GM11168 (cell line): Measurements from ENCODE around the gene GNB1L.

Experiments
- in situ Hi-C: fragments of 300-500 bp; cut with MboI; formaldehyde crosslinking; loops from one replicate; pipeline ENCODE4 v1.12.0; 2022; ENCODE audit warnings: low sequenced_read_pairs; ENCODE audit not compliant: unreplicated experiment

Gene GNB1L

DNA sequence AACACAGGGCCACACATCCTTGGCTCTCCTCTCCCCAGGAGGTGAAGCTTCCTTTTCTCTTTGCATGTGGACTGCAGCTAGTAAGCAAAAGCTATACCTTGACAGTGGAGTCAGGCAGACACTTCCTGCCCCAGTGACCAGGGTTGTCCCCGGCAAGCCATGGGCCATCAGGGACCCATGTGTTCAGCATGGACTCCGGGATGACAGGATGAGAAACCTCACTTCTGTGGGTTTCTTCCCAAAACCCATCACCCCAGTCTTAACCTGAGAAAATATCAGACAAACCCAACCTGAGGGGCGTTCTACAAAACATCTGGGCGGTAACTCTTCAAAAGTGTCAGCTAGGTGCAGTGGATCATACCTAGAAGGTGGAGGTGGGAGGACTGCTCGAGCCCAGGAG is 40.2 kb downstream of the GNB1L start:
- in situ Hi-C loops: no loop called here

GRCh38 chr22:19812910-19813309 is 41.8 kb downstream of the GNB1L start:
- in situ Hi-C loops: no loop called here

GRCh38 chr22:19811811-19812771 is 42.6 kb downstream of the GNB1L start:
- in situ Hi-C loops: no loop called here

GRCh38 chr22:19811211-19811621 is 43.5 kb downstream of the GNB1L start:
- in situ Hi-C loops: no loop called here

DNA sequence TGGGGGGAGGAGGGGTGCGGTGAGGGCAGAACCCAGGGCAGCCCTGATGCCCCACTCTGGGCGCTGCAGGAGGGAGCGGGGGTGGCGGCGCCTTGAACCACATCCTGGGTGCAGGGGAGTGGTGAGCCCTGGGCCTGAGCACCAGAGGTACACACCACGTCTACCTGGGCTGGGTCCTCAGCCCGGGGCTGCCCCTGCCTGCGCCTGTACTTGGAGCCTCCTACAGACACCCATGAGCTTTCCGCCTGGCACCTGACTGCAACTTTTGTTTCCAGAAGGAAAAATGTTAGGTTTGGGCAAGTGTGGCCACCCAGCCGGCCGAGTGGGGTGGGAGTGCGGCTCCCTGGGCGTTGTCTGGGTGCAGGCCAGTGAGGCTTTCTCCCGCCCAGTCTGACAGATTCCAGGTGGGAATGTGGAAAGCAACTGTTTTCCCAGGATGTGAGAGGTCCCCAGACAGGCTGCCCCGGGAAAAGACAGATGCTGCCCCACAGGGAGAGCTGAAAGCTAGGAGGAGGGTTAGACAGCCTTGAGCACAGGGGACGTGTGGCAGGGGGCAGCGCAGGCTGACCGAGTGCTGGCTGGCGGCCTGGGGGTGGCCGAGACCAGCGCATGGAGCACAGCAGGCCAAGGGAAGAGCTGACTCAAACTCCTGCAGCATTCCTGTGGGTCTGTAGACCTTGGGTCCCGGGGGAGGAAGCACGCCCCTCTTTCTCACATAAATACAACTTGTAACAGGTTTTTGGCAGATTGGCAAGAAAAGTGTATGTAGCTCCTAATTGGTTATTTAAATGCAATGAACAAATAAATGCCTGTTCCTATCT is 44.1 kb downstream of the GNB1L start:
- in situ Hi-C loops: no loop called here

DNA sequence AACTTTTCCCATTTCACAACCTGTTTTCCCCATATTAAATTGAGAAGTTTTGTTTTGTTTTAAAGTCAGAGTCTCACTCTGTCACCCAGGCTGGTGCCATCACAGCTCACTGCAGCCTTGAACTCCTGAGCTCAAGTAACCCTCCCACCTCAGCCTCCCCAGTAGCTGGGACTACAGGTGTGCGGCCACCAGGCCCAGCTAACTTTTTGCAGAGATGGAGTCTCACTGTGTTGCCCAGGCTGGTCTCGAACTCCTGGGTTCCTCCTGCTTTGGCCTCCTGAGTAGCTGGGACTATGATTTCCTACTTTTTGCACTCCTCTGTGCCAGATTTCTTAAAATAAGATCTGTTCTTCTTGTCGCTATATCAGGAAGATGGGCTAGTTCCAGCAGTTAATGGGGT is 44.9 kb downstream of the GNB1L start:
- in situ Hi-C loops: no loop called here

GRCh38 chr22:19808873-19809478 is 45.7 kb downstream of the GNB1L start:
- in situ Hi-C loops: no loop called here

- in situ Hi-C loops: no loop called here
Measured at GRCh38 chr22:19807914-19808872, 46.5 kb downstream of the GNB1L start.

DNA sequence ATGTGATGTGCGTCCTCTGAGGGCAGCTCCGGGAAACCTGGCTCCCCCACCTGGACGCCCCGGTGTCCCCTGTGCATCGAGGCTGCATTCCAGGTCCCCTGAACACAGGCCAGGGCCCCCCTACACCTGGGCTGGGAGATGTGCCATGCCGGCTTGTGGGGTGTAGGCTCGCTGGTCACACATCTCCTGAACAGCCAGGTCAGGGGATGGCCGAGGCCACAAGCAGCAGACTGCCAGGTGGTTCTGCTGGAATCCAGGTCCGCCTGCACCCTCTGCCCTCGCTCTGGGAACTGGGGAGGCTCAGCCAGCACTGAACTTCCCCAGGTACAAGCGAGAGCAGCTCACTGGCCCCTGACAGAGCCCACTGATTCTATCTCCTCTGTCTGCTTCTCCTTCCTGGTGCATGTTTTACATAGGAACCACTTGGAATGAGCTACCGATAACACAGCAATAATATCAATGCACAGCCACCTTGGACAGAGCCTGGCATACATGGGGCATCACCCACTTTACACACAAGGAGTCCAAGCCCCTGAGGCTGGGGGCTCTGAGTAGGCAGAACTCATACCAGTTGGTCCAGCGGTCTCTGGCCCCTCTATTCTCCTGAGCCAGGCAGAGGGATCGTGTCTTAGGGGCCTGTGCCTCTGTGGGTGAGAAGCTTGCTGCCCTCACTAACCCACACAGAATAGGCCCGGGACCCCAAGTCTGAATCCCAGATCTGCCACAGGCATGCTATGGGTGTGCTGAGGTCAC is 47.3 kb downstream of the GNB1L start:
- in situ Hi-C loops: no loop called here

DNA sequence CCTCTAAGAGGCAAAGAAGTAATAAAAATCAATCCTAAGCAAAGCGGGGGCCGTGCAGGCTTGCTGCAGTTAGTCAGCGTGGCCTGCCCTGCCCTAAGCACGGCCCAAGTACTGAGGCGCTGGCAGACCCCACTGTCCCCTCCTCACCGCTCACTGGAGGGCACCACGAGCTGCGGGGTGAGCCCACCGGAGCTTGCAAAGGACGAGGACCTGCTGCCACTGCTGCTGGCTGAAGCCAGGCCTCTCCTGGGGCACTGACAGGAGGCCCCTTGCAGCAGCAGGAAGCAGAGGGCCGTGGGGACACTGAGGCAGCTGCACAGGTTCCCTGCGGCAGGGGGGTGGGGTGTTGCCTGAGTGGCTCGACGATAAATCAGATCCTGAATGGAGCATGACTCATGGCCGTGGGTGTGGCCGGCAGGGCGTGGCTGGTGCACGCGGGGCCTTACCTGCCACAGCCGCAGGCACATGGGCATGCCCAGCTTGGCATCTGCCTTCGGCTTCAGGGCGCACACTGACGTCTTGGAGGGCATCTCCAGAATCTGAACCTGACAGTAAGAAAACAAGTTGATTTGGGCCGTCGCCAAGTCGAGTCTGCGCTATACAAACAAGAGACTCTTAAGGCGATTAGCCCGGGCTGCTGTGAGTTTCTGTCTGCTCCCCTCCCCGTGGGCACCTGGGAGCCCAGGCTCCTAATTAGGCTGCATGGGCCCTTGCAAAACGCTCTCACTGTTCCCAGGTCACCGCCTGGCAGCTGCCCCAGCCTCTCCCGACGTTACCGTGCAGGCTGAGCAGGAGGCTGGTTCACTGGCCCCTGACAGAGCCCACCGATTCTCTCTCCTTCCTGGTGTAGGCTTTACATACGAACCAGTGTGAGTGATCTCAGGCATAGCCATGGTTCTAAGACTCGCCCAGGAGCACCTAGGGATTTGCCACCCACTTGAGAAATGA is 48.2 kb downstream of the GNB1L start:
- in situ Hi-C loops: no loop called here

DNA sequence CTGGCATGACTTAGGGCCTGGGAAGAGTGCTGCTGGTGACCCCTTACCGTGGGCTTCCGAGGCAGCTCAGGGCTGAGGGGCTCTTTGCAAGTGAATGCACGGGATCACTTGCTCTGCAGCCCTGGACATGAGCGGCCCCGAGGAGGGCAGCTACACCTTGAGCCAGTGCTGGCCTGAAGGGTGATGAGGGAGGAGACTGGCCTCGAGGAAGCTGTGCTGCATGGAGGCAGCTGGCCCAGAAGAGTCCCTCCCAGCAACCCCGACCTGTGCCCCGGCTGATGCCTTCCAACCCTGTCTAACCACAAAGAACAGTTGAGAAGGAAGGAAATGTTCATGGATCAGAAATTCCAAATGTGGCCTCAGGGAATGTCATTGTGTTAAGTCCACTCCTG is 48.9 kb downstream of the GNB1L start:
- in situ Hi-C loops: no loop called here

DNA sequence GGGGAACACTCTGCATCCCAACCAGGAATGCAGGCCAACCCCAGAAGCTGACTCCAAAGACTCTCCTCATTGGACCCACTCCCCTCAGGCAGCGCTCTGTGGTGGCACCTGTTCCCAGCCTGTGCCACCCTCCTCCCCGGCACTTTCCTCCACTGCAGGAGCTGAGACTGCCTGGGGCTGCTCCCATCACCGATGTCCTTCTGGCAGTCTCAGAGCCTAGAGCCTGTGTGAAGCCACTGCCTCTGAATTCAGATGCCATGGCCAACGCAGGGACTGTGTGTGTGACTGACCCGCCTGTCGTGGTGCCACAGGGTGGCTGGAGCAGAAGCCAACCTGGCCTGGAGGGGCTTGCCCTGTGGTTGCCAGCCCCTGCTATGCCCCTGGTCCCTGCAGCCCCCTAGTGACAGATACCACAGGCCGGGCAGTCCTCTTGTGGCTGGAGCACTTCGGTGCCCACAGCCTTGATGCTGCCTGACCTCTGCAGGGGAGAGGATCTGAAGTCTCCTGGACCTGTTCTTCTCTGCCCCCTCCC is 50.9 kb downstream of the GNB1L start:
- in situ Hi-C loops: no loop called here

- in situ Hi-C loops: no loop called here
Measured at GRCh38 chr22:19802894-19803735, 51.6 kb downstream of the GNB1L start.

DNA sequence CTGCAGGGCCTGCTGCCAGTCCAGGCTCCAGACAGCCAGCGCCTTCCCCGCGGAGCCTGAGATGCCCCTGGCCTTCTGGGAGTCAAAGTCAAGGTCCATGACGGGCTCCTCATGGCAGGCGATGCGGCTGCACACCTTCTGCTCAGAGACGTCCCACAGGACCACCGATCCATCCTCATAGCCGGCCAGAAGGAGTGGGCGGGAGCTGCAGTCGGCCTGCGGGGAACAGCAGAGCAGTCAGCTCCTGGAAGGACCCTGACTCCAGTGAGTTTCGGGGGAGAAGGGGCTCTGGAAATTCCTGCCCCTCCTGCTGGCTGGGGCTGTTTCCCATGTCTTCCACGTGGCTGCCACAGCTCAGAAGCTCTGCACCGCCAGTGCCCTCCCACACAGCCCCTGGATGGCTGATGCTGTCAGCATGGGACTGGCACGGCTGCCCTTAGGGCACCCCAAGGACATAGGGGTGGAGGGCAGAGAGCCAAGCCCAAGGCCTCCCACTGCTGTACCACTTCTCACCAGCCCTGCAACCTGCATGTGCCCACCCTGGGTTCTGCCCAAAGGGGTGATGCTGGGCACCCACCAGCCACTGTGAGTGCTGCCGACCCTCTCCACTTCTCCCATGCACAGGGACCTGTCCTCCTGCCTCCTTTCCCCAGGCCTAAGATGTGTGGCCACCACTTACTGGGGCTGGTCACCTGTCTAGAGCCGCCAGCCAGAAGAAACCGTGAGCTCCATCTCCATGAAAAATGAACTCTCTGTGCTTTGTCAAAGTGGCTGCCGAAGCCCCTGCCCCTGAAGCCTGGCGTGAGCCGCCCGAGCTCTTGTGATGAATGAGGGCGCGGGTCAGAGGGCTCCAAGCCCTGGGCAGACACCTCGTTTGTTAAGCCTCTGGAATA is 52.4 kb downstream of the GNB1L start:
- in situ Hi-C loops: no loop called here

DNA sequence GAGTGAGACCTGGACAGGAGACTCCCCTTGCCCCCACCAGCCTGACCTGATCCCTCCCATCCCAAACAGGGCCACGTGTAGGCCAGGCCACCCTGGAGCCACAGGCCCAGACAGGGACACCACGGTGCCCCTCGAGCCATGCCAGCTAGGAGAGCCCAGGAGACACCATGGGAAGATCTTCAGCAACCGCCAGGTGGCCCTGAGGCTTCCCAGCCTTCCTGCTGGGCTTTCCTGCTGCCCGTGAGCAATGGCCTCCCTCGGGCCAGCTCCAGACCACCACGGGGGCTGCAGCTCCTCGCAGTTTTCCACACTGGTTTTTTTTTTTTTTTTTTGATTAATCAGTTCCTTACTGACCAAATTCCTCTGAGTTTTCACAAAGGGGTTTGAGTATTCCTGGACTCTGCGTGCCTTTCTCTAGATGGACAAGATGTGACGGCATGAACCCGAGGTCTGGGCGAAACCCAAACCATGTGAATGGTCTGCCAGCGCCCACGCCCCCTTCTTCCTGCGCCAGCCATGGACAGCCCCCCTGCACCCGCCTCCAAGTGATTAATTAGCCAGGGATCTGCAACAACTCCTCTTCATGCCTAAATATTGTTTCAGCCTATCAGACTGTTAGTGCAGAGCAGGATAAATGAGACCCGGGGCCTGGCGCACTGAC is 53.2 kb downstream of the GNB1L start:
- in situ Hi-C loops: no loop called here
